Fibroblast of villous mesenchyme (primary cell): ENCODE data around the gene HTR3E. TPM values are rescaled to one million over a fixed set of nuclear protein-coding genes. Genes with fewer than 3 reads are reported as not detected.
A peak's percentile ranks its signal among the peaks of the same experiment; 100 is the strongest.

Experiments
- DNase-seq: peaks from one replicate; pipeline ENCODE4 v3.0.0-alpha.2; 2010; ENCODE audit warnings: low read depth
- H3K4me3 ChIP-seq: 2 replicates; pipeline ENCODE4 v1.5.1; 2011; ENCODE audit warnings: low read depth, mild to moderate bottlenecking, low read length
- CTCF ChIP-seq: IDR thresholded peaks from 2 replicates; pipeline ENCODE4 v1.5.1; 2012; ENCODE audit warnings: low read depth, mild to moderate bottlenecking, low read length; ENCODE audit not compliant: insufficient read depth
- total RNA-seq: library from RNA; depleted of rRNA; stranded (reverse); fragments of >200 nt; gene quantifications from 2 replicates; pipeline ENCODE4 v1.2.3, GENCODE V29; 2012

The HTR3E gene
- total RNA-seq, 1 donor, result not detected

GRCh38 chr3:184142199-184142598 lies 45.3 kb downstream of the HTR3E start:
- DNase-seq, result no peak
- TF ChIP-seq CTCF, result no peak
- no peak overlapping the region for H3K4me3 ChIP-seq

- no peak overlapping the region for H3K4me3 ChIP-seq
- no peak for DNase-seq
- no peak for TF ChIP-seq CTCF
These were observed 46.5 kb downstream of the HTR3E start for GRCh38 chr3:184143327-184143726.

- TF ChIP-seq CTCF, result no peak
- DNase-seq, result no peak
These were observed 47.6 kb downstream of the HTR3E start for GRCh38 chr3:184144505-184144904.

GRCh38 chr3:184145111-184145524 lies 48.3 kb downstream of the HTR3E start:
- TF ChIP-seq CTCF, result peak; percentile 52
- no peak overlapping the region for H3K4me3 ChIP-seq
- DNase-seq, result peak; percentile 62

More at GRCh38 chr3:184144505-184144904, 47.6 kb downstream of the HTR3E start:
- H3K4me3 ChIP-seq, result no peak overlapping the region

- H3K4me3 ChIP-seq, result no peak overlapping the region
- TF ChIP-seq CTCF, result no peak
- no peak for DNase-seq
These were observed 48.9 kb downstream of the HTR3E start for GRCh38 chr3:184145751-184146270.

- no peak overlapping the region for H3K4me3 ChIP-seq
- TF ChIP-seq CTCF, result no peak
- no peak for DNase-seq
These were observed 51.2 kb downstream of the HTR3E start for GRCh38 chr3:184148076-184148475.

- no peak for DNase-seq
- H3K4me3 ChIP-seq, result no peak overlapping the region
- TF ChIP-seq CTCF, result no peak
These were observed 52.3 kb downstream of the HTR3E start for GRCh38 chr3:184149123-184149522.
